Endothelial cell of umbilical vein (primary cell): ENCODE data around the gene THY1. TPM values are rescaled to one million over a fixed set of nuclear protein-coding genes. Genes with fewer than 3 reads are reported as not detected.

Source experiments
- BruUV-seq: library from RNA; stranded (reverse); fragments of 400-500 nt; replicated peaks from 2 replicates; lab custom pipeline; 2021; lab: Mats Ljungman, UMichigan
- CTCF ChIA-PET: fragments of 300-600, 350-600 bp; sonication (Branson Sonifier 250); formaldehyde crosslinking; loops from one replicate; lab custom pipeline; 2021; ENCODE audit warnings: antibody characterized with exemption, inconsistent platforms; lab: Charles Lee
- POLR2A ChIA-PET: fragments of 300-600, 350-600 bp; sonication (Branson Sonifier 250); formaldehyde crosslinking; loops from one replicate; lab custom pipeline; 2021; ENCODE audit warnings: antibody characterized with exemption, inconsistent platforms; lab: Charles Lee
- DNase-seq: peaks from one replicate; pipeline ENCODE4 v3.0.0-alpha.2; 2011; ENCODE audit warnings: low read depth, low spot score
- FAIRE-seq: peaks from 2 replicates; lab custom pipeline; 2011; peaks lifted over from hg19 to GRCh38; lab: Jason Lieb, UNC
- H2AFZ ChIP-seq: 2 replicates; pipeline ENCODE4 v1.6.0; 2012; ENCODE audit warnings: low read depth, low read length, control low read depth, inconsistent platforms
- H3K27ac ChIP-seq: 2 replicates; pipeline ENCODE4 v1.5.1; 2011; ENCODE audit warnings: low read depth, mild to moderate bottlenecking, control low read depth, low read length, moderate library complexity; ENCODE audit not compliant: insufficient read depth
- H3K27me3 ChIP-seq, 2 experiments: 2 replicates each; pipeline versions ENCODE4 v1.6.0 to v1.6.1; 2011; ENCODE audit warnings: low read length in 2 of 2, mixed read lengths in 1 of 2; ENCODE audit not compliant: control insufficient read depth in 2 of 2, insufficient read depth in 2 of 2
- H3K36me3 ChIP-seq, 2 experiments: 2 replicates in 1 of 2; 3 replicates in 1 of 2; pipeline ENCODE4 v1.5.1; 2011; ENCODE audit warnings: low read length in 2 of 2, mild to moderate bottlenecking in 1 of 2, moderate library complexity in 1 of 2; ENCODE audit not compliant: control insufficient read depth in 2 of 2, insufficient read depth in 2 of 2; ENCODE audit errors: extremely low read depth in 1 of 2
- H3K4me1 ChIP-seq: 3 replicates; pipeline ENCODE4 v1.5.1; 2011; ENCODE audit warnings: mild to moderate bottlenecking, low read length; ENCODE audit not compliant: control insufficient read depth, insufficient read depth; ENCODE audit errors: extremely low read depth
- H3K4me2 ChIP-seq: 2 replicates; pipeline ENCODE4 v1.6.1; 2011; ENCODE audit warnings: low read length, control low read depth, mixed read lengths; ENCODE audit not compliant: insufficient read depth
- H3K4me3 ChIP-seq, 3 experiments: fragments of 200-600 bp in 1 of 3; sonication (generic), shearing (Covaris generic) in 1 of 3; replicated peaks in 1 of 3; 2 replicates each; pipeline ENCODE4 v1.5.1; 2011 to 2016; ENCODE audit warnings: control low read depth in 3 of 3, low read length in 3 of 3, mild to moderate bottlenecking in 2 of 3, inconsistent platforms in 1 of 3, low read depth in 1 of 3, moderate library complexity in 1 of 3; ENCODE audit not compliant: insufficient read depth in 1 of 3
- H3K79me2 ChIP-seq: 2 replicates; pipeline ENCODE4 v1.6.0; 2012; ENCODE audit warnings: low read length, inconsistent platforms; ENCODE audit not compliant: control insufficient read depth, insufficient read depth
- H3K9ac ChIP-seq: replicated peaks from 2 replicates; pipeline ENCODE3; 2011; ENCODE audit warnings: low read length, control low read depth; ENCODE audit not compliant: insufficient read depth; ENCODE audit errors: extremely low read depth
- H3K9me1 ChIP-seq: replicated peaks from 3 replicates; pipeline ENCODE4 v1.6.0; 2011; ENCODE audit warnings: mild to moderate bottlenecking, low read length; ENCODE audit not compliant: control insufficient read depth, insufficient read depth; ENCODE audit errors: extremely low read depth
- H3K9me3 ChIP-seq: replicated peaks from 2 replicates; pipeline ENCODE4 v1.5.1; 2012; ENCODE audit warnings: low read length, inconsistent platforms; ENCODE audit not compliant: control insufficient read depth, insufficient read depth
- H4K20me1 ChIP-seq: replicated peaks from 2 replicates; pipeline ENCODE3; 2011; ENCODE audit warnings: mild to moderate bottlenecking, low read length; ENCODE audit not compliant: control insufficient read depth, insufficient read depth; ENCODE audit errors: extremely low read depth
- CTCF ChIP-seq, 2 donors: IDR thresholded peaks; 1 replicate in 1 of 2; 2 replicates in 1 of 2; pipeline ENCODE4 v1.5.1; 2011; ENCODE audit warnings: low read length in 2 of 2, mild to moderate bottlenecking in 2 of 2, moderate library complexity in 2 of 2, control low read depth in 1 of 2, inconsistent platforms in 1 of 2, low read depth in 1 of 2; ENCODE audit not compliant: insufficient read depth in 1 of 2; ENCODE audit errors: extremely low read depth in 1 of 2
- EZH2 ChIP-seq: IDR thresholded peaks from 2 replicates; pipeline ENCODE4 v1.6.1; 2012; ENCODE audit warnings: borderline replicate concordance, low read depth, mild to moderate bottlenecking, moderate library complexity, low read length, inconsistent platforms; ENCODE audit not compliant: severe bottlenecking
- FOS ChIP-seq: IDR thresholded peaks from 2 replicates; pipeline ENCODE4 v1.6.1; 2011; ENCODE audit warnings: mild to moderate bottlenecking, low read length, moderate library complexity, borderline replicate concordance; ENCODE audit not compliant: insufficient read depth
- GATA2 ChIP-seq: IDR thresholded peaks from 2 replicates; pipeline ENCODE4 v1.7.0; 2011; ENCODE audit warnings: low read depth, mild to moderate bottlenecking, moderate library complexity, mixed read lengths, low read length; ENCODE audit not compliant: insufficient read length, insufficient read depth
- JUN ChIP-seq: IDR thresholded peaks from 2 replicates; pipeline ENCODE4 v1.6.1; 2011; ENCODE audit warnings: borderline replicate concordance, low read depth; ENCODE audit not compliant: insufficient read length, insufficient read depth
- MAX ChIP-seq: IDR thresholded peaks from 2 replicates; pipeline ENCODE4 v1.6.1; 2011; ENCODE audit not compliant: insufficient read depth, insufficient read length
- MYC ChIP-seq: IDR thresholded peaks from one replicate; pipeline ENCODE4 v1.6.1; 2011; ENCODE audit warnings: mild to moderate bottlenecking, low read depth, low read length
- POLR2A ChIP-seq: IDR thresholded peaks from 2 replicates; pipeline ENCODE4 v1.6.1; 2012; ENCODE audit warnings: low read depth, mild to moderate bottlenecking, control low read depth, low read length
- POLR2AphosphoS5 ChIP-seq: IDR thresholded peaks from 2 replicates; pipeline ENCODE4 v1.6.1; 2012; ENCODE audit warnings: low read depth, mild to moderate bottlenecking, control low read depth, low read length, moderate library complexity; ENCODE audit not compliant: insufficient read depth
- dilution Hi-C: fragments of 300-500 bp; cut with MboI; formaldehyde crosslinking; loops from one replicate; pipeline ENCODE4 v1.15.0; 2019; ENCODE audit warnings: low sequenced_read_pairs; ENCODE audit not compliant: extremely low pct_ligation_motif_present
- intact Hi-C: fragments of 100-400 bp; cut with micrococcal nuclease; formaldehyde crosslinking; loops from one replicate; pipeline ENCODE4 v1.10.0; 2022
- polyA plus RNA-seq, 4 experiments: library from polyadenylated mRNA; depleted of rRNA in 3 of 4; stranded (reverse) in 3 of 4; unstranded in 1 of 4; fragments of >200 nt; gene quantifications; 2 replicates each; pipeline versions ENCODE4 v1.2.1 to v1.2.3, GENCODE V29; 2011 to 2012; ENCODE audit warnings: missing spikeins in 1 of 4
- total RNA-seq: library from RNA; stranded (reverse); gene quantifications from 2 replicates; pipeline ENCODE4 v1.2.3, GENCODE V29; 2021

The THY1 gene
- total and polyA plus RNA-seq, 2 donors (not counting 3 experiments of a cell fraction or from before 2014, with no cell fraction given), result 0.75 to 1.4 TPM

GRCh38 chr11:119445850-119446249 lies 22.9 kb upstream of the THY1 start:
- Histone ChIP-seq H3K27ac (no peak overlapping the region), H3K9ac (no peak overlapping the region), H3K79me2 (no peaks in the 10 kb centered on the region), H3K27me3 (peaks cover 0 to 2% of the 10 kb centered on the region in 2 experiments), H3K36me3 (no peaks in the 10 kb centered on the region), H3K4me2 (no peak overlapping the region), H2AFZ (no peak overlapping the region), H3K9me3 (no peaks in the 10 kb centered on the region), H3K9me1 (no peaks in the 10 kb centered on the region), H3K4me3 (no peak overlapping the region), H3K4me1 (no peaks in the 10 kb centered on the region), H4K20me1 (no peaks in the 10 kb centered on the region)
- FAIRE-seq (no peak), DNase-seq (no peak)
- BruUV-seq, result no TSS peak
- intact Hi-C loops (no loop called here), dilution Hi-C loops (no loop called here)
- no peak for TF ChIP-seq FOS
- TF ChIP-seq CTCF (IDR thresholded peaks at IDR 0.05; ENCODE audit: extremely low read depth in 1 of 2, insufficient read depth in 1 of 2, low read depth in 1 of 2, low read length in 2 of 2), result no peak
- no peak for TF ChIP-seq MAX
- TF ChIP-seq GATA2, result no peak
- TF ChIP-seq MYC, result no peak
- no peak for TF ChIP-seq JUN
- TF ChIP-seq POLR2A, result no peak
- TF ChIP-seq POLR2AphosphoS5, result no peak
- TF ChIP-seq EZH2, result no peak
- CTCF ChIA-PET, result no interaction called here
- POLR2A ChIA-PET, result no interaction called here
